Measurements from ENCODE around the gene FNDC10.
A peak's percentile ranks its signal among the peaks of the same experiment; 100 is the strongest.

DNA sequence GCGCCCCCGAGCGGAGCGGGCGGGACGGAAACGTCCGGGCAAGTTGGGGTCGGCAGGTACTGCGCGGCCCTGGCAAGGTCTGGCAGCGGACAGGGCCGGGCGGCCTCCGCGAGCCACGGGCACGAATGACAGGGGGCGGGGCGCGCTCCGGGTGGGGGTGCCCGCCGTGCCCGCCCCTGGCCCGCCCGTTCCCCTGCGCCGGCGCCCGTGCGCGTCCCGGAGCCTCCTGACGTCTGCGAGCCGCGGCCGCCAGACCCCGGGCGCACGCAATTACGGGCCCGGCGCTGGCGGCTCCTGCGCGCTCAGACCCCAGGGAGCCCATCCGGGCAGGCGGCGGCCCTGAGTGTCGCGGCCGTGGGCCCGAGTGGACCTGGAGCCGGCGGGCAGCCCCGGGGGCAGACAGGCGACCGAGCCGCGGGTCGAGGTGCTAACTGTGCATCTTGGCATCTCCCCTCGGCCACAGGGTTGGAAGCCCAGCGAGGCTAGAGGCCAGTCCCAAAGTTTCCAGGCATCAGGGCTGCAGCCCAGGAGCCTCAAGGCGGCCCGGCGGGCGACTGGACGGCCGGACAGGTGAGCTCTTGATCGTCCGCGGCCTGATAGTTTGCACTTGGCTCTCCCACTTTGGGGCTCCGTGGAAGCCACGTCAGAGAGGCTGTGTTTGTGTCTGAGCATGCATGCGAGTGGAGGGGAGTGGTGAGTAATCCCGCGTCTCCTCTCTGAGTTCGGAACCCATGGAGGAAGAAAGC lies 16.3 kb upstream of the FNDC10 start:
- peak in 1 of 2 experiments; percentile 50; a peak in 1 of 4 replicates for TF ChIP-seq BHLHE40 (IDR thresholded peaks at IDR 0.05; ENCODE audit: borderline replicate concordance in 1 of 2, low read depth in 2 of 2, low read length in 1 of 2)
- no peak for TF ChIP-seq BRCA1 (IDR thresholded peaks at IDR 0.05; ENCODE audit: low read depth, low read length)
- no peak for TF ChIP-seq POLR2A (IDR thresholded peaks at IDR 0.05; ENCODE audit: low read depth, low read length)
- TF ChIP-seq POLR2AphosphoS5 (IDR thresholded peaks at IDR 0.05; ENCODE audit: low read length), result no peak
- TF ChIP-seq ATF2 (IDR thresholded peaks at IDR 0.05; ENCODE audit: low read length), result no peak
- TF ChIP-seq, protein P1, sequence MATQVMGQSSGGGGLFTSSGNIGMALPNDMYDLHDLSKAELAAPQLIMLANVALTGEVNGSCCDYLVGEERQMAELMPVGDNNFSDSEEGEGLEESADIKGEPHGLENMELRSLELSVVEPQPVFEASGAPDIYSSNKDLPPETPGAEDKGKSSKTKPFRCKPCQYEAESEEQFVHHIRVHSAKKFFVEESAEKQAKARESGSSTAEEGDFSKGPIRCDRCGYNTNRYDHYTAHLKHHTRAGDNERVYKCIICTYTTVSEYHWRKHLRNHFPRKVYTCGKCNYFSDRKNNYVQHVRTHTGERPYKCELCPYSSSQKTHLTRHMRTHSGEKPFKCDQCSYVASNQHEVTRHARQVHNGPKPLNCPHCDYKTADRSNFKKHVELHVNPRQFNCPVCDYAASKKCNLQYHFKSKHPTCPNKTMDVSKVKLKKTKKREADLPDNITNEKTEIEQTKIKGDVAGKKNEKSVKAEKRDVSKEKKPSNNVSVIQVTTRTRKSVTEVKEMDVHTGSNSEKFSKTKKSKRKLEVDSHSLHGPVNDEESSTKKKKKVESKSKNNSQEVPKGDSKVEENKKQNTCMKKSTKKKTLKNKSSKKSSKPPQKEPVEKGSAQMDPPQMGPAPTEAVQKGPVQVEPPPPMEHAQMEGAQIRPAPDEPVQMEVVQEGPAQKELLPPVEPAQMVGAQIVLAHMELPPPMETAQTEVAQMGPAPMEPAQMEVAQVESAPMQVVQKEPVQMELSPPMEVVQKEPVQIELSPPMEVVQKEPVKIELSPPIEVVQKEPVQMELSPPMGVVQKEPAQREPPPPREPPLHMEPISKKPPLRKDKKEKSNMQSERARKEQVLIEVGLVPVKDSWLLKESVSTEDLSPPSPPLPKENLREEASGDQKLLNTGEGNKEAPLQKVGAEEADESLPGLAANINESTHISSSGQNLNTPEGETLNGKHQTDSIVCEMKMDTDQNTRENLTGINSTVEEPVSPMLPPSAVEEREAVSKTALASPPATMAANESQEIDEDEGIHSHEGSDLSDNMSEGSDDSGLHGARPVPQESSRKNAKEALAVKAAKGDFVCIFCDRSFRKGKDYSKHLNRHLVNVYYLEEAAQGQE (IDR thresholded peaks at IDR 0.05; ENCODE audit: low read depth, low read length), result no peak
- no peak for TF ChIP-seq MTA2 (IDR thresholded peaks at IDR 0.05; ENCODE audit: low read depth)
- no peak for TF ChIP-seq MXI1 (IDR thresholded peaks at IDR 0.05; ENCODE audit: low read depth, low read length)
- TF ChIP-seq EP300 (IDR thresholded peaks at IDR 0.05; ENCODE audit: borderline replicate concordance in 1 of 2, control insufficient read depth in 1 of 2, low read depth in 2 of 2, low read length in 2 of 2), result no peak
- TF ChIP-seq CBX5 (IDR thresholded peaks at IDR 0.05; ENCODE audit: low read depth), result no peak
- TF ChIP-seq SP1 (IDR thresholded peaks at IDR 0.05; ENCODE audit: low read depth, low read length), result no peak
- no peak for TF ChIP-seq NRF1 (conservative IDR thresholded peaks at IDR 0.05; ENCODE audit: low read depth, low read length)
- no peak for TF ChIP-seq YY1 (IDR thresholded peaks at IDR 0.05; ENCODE audit: low read depth, low read length)
- TF ChIP-seq, protein P2, sequence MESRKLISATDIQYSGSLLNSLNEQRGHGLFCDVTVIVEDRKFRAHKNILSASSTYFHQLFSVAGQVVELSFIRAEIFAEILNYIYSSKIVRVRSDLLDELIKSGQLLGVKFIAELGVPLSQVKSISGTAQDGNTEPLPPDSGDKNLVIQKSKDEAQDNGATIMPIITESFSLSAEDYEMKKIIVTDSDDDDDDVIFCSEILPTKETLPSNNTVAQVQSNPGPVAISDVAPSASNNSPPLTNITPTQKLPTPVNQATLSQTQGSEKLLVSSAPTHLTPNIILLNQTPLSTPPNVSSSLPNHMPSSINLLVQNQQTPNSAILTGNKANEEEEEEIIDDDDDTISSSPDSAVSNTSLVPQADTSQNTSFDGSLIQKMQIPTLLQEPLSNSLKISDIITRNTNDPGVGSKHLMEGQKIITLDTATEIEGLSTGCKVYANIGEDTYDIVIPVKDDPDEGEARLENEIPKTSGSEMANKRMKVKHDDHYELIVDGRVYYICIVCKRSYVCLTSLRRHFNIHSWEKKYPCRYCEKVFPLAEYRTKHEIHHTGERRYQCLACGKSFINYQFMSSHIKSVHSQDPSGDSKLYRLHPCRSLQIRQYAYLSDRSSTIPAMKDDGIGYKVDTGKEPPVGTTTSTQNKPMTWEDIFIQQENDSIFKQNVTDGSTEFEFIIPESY (IDR thresholded peaks at IDR 0.05), result no peak
